Measurements from ENCODE around the gene CEP170B.
"Not testable (repeated sequence)": the region's sequence is repeated elsewhere in the genome, so short reads cannot be mapped to it uniquely, and the experiment has no call there.

The CEP170B gene

DNA sequence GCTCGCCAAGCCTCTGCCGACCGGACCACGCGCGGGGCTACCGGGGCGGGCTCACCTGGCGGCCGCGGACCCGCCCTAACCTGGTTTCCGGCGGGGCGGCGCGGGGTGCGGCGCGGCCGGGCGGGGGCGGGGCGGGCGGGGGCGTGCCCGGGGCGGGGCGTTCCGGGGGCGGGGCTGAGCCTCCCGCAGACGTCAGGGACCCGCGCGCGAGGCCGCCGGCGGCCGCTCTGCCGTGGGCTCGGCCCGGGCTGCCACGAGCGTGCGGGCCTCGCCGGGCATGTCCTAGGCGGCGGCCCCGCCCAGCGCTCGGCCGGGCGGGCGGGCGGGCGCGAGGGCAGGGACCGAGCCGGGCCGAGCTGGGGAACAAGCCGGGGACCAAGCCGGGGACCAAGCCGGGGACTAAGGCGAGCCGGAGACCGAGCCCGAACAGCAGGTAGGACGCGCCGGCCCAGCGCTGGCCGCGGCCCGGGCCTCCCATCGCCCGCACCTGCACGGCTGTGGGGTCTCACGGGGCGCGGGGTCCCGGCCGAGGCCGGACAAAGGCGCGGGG lies at the start of gene CEP170B:
Gene CEP170B, plus strand, starts transcription at position 188 of the 550 bp plus-strand sequence. CDS start 3,183 bp downstream, outside the sequence.
- no peak for DNase-seq (ENCODE audit: low read depth, low spot score)

DNA sequence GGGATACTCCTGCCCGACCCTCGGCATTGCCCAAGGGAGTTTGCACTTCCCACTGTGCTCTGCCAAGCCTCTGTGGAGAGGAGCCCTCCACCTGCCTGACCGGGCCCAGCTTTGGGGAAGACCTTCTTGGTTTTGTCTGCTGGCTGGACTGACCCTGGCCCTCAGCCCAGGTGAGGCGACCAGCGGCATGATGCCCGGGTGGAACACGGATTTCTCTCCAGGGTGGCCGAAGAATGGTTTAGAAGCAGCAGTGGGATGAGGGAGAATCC lies 48.5 kb upstream of the CEP170B start:
- DNase-seq (ENCODE audit: low read depth, low spot score): no peak

DNA sequence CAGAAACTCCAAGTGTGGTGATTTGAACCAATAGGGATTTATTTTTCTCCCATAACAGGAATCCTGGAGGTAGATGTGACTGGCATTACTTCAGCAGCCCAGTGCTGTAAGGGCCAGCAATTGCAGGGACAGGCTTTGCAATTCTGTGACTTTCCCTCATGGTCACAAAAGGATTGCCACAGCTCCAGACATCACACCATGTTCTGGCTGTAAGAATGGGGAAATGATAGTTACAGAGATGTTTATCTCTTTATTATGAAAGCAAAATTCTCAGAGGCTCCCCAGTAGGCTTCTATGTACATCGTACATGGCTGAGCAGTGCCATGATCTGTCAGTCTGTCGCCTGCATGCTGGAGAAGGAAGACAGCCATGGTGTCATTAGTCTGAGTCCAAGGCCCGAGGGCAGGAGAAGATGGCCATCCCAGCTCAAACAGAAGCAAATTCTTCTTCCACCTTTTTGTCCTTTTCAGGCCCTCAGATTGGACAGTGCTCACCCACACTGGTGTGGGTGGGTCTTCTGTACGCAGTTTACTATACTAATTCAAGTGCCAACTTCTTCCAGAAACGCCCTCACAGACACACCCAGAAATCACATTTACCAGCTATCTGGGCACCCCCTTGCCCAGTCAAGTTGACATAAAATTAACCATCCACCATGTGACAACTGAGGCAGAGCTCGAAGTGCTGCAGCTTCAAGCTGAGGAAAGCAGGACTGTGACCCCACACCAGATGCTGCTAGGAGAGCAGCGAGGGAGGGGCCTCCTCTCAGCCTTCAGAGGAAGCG lies 46.9 kb upstream of the CEP170B start:
- DNase-seq (ENCODE audit: low read depth, low spot score): no peak

DNA sequence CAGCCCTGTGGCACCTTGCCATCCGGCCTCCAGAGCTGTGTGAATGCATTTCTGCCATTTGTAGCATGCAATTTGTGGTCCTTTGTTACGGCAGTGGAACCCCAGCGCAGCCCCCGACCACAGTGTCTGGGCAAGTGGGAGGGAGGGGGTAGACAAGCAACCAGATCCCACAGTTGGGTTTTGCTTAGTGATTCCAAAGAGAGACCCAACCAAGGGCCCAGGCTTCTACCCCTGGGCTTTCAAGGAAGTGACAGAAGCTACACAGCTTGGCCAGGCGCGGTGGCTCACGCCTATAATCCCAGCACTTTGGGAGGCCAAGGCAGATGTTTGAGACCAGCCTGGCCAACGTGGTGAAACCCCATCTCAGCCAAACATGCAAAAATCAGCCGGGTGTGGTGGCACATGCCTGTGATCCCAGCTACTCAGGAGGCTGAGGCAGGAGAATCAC lies 46.3 kb upstream of the CEP170B start:
- no peak for DNase-seq (ENCODE audit: low read depth, low spot score)

DNA sequence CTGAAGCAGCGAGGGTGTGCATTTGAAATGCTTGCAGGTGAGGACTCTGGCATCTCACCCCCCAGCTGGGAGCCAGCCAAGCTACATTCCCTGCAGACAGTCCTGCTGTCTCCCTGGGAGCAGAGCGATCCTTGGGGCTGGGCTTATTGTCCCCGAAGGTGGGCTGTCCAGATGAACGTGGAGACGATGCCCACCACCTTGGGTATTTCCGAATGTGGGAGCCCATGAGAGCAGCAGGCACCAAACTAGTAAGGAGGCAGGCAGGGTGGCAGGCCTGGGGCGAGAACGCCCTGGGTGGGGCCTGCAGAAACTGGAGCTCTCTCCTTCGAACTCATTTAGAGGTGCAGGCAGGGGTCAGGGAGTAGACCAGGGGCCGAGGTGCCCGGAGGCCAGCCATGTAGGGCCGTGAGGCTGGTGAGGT lies 45.7 kb upstream of the CEP170B start:
- DNase-seq (ENCODE audit: low read depth, low spot score): no peak

DNA sequence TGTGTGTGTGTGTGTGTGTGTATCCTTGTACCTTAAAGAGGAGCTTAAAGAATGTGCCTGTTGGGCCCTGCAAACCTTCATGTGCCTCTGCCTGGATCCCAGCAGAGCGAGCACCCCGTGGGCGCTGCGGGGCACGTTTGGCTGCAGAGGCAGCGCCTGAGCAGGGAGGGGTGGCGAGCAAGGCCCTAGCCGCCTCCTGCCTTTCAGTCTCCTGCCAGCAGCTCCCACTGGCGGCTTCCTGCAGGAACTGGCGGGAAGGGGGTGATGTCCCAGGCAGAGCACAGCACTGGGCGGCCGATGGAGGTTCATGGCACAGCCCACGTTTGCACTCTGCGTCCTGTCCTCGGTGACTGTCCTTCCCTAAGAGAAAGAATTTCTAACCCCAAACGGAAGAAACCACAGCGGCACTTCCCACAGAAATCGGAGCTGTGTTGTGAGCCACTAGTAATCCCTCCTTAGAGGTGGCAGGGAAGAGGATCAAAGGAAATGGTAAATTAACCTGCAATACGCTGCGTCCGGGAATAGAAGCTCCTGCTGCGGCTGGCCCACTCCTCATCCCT lies 44.3 kb upstream of the CEP170B start:
- no peak for DNase-seq (ENCODE audit: low read depth, low spot score)

DNA sequence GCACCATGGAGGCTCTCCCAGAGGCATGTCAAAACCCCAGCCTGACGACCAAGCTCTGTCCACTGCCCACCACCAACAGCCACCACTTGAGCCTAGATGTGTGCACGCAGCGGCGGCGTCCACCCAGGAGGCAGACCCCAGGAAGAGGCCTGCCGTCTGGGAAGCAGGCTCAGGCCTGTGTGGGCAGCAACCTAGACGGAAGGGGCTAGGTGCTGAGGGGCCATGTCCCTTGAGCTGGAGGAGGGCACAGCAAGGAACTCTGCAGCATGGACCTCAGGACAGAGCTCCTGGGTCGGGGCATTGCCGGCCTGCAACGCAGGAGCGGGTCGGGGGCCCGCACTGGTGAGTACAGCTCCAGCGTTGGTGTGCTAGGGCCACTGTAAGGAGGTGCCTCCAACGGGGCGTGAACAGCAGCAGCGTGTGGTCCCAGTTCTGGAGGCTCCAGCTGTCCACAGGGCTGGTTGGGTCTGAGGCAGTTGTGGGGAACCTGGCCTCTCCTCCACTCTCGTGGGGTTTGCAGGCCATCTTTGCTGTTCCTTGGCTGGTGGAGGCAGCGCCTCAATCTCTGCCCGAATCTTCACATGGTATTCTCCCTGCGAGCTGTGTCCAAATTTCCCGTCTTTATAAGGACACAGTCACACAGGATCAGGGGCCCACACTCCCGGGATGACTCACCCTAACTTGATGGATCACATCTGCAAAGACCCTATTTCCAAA lies 43.7 kb upstream of the CEP170B start:
- DNase-seq (ENCODE audit: low read depth, low spot score): no peak

DNA sequence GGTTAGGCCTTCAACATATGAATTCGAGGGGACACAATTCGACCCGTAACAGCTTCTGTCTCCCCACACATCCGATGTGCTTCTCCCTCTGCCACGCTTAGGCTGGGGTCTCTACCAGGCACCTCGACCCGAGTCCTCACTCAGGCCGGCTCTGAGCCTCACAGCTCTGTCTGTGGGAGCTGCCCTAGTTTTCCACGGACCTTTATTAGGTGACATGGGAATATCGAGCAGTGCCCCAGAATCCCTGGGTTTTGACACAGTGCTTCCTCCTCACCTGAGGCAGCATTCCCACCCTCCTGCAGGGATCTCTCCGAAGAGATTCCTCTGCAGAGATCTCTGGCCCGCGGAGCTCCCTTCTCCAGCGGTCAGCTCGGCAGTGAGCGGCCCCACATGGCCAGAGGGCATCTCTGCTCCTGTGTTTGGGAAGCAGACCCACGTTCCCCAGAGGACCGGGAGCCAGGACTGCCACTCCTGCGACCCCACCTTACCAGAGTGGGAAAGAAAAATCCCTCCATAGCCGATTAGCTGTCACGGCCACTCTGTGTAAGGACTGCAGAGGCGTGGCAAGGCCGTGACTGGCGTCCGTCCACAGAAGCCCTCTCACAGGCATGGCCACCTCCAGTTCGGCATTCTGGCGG lies 43.0 kb upstream of the CEP170B start:
- no peak for DNase-seq (ENCODE audit: low read depth, low spot score)

DNA sequence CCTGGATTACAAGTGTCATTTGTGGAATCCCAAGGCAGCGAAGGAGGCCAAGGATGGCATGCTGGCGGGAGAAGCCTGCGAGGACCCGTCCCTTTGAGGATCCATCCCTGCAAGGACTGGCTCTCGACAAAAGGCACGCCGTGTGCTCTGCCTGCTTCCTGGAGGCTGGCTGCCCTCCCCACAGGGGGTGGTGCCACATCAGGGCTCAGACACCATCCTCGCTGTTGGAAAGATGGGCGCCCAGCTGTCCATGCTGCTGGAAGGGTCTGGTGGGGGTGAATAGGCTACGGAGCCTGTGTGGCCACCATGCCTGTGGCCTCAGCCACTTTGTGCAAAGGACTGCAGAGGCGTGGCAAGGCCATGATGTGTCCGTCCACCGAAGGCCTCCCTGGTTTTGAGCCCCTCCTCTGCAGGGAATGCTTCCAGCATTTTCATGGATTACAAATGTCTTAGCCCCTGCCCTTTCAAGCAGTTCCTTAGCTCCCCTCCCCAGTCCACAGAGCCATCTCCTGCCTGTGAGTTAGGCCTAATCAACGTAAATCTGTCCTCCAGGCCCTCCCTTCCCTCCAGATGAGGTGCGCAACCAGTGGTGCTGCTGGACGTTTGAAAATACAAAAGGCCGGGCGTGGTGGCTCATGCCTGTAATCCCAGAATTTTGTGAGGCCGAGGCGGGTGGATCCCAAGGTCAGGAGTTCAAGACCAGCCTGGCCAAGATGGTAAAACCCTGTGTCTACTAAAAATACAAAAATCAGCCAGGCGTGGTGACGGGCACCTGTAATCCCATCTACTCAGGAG lies 42.0 kb upstream of the CEP170B start:
- no peak for DNase-seq (ENCODE audit: low read depth, low spot score)

DNA sequence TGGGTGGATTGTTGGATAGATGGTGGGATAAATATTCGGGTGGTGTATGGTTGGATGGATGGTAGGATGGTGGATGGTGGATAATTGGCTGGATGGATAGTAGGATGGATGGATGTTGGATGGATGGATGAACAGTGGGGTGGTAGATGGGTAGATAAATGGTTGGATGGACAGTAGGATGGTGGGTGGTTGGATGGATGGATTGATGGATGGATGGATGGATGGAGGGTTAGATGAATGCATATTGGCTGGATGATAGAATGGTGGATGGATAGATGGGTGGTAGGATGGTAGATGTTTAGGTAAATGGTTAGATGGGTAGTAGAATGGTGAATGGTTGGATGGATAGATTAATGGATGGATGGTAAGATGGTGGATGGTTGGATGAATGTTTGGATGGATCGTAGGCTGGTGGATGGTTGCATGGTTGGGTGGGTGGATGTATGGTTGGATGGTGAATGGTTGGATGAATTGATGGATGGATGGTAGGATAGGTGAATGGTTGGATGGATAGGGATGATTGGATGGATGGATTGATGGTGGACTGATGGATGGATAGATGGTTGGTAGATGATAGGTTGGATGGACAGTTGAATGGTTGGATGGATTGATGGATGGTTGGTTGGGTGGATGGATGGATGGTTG lies 40.6 kb upstream of the CEP170B start:
- DNase-seq (ENCODE audit: low read depth, low spot score): no peak

DNA sequence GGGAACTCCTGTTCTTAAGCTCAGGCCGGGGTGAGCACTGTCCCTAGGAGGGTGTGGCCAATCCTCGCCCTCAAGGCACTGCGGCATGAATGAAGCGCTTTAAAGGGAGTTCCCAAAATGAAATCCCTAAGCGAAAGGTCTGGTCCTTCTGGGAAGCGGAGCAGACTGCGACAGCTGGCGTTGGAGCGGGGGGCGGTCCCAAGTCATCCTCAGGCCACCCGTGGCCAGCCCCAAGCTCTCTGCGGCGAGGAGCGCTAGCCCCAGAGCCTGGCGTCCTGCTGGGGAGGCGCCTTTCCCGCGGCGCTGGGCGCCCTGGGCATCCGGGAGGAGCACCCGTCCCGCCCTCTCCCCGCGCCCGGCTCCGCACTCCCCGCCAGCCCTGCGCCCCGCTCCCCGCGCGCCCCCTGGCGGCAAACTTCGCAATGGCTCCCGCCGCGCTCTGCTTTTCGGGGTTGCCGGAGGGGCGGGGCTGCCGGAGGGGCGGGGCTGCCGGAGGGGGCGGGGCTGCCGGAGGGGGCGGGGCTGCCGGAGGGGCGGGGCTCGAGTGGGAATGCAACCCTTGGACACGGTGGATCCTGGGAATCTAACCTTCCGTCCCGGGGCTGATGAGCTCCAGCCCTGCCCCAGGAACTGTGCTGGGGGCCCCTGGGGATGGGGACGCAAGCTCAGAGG lies 38.7 kb upstream of the CEP170B start:
- DNase-seq (ENCODE audit: low read depth, low spot score): no peak

DNA sequence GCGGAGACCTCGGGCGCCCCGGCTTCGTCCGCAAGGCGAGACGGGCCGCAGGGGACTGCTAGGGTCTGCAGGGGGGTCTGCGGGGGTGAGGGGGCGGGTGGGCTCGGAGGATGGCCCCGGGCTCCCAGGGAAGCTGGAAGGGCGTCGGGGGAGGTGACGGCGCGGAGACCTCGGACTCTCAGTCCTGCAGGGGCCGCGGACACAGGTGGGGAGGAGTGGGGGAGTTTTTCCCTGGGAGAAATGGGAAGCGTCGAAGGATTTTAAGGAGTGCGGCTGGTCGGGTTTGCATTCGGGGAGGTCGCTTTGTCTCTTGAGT lies 38.2 kb upstream of the CEP170B start:
- DNase-seq (ENCODE audit: low read depth, low spot score): no peak

DNA sequence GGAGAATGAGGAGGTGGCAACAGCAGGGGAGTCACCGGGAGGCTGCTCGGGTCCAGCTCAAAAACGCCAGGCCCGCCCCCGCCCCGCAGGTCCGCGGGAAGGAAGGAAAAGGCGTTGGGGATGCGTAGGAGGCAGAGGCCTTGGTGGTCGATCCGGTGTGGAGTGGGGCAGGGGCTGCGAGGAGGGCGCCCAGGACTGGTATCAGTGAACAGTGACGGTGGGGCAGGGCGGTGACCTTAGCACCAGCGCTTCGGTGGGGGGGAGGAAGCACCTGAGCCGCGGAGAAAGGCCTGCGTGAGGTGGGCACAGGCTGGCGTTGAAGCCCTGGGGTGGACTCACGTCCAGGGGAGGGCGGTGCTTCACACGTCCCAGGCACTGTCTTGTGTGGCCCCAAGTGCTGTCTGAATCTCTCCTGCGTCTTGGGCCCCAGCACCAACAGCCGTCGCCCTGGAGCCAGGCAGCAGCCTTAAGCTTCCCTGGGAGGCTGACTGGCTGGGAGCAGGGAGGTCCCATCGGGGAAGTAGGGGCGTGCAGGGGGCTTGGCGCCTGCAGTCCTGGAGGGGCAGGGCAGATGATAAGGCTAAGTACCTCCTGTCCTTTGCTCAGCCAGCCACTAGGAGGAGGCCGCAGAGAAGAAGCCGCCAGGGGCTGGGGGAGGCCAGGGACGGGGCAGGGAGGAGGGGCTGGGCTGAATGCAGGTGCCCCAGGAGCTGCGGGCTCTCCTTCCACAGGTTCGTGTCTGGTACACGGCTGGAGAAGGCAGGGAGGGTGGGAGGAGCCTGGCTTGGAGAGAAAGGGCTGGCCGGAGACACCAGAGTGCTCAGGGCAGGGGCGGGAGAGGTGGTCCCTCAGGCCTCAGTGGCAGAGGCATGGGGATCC lies 37.7 kb upstream of the CEP170B start:
- no peak for DNase-seq (ENCODE audit: low read depth, low spot score)

DNA sequence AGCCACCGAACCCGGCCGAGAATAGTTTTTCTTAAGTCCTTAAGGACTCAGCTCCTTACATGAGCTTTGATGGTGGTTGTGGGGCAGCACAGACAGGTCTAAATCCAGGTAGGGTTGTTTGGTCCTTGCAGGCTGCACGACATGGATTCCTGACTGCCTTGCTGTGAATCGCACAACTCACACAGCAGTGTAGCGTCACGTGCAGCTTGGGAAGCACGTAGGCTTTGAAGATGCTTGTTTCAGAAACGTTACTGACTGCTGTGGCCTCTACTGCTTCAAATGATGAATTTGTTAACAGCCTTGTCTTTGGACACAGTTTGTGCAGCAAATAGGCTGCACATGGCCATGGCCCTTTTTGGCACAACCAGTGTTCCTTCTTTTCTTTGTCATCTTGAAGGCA lies 34.3 kb upstream of the CEP170B start:
- DNase-seq (ENCODE audit: low read depth, low spot score): no peak

DNA sequence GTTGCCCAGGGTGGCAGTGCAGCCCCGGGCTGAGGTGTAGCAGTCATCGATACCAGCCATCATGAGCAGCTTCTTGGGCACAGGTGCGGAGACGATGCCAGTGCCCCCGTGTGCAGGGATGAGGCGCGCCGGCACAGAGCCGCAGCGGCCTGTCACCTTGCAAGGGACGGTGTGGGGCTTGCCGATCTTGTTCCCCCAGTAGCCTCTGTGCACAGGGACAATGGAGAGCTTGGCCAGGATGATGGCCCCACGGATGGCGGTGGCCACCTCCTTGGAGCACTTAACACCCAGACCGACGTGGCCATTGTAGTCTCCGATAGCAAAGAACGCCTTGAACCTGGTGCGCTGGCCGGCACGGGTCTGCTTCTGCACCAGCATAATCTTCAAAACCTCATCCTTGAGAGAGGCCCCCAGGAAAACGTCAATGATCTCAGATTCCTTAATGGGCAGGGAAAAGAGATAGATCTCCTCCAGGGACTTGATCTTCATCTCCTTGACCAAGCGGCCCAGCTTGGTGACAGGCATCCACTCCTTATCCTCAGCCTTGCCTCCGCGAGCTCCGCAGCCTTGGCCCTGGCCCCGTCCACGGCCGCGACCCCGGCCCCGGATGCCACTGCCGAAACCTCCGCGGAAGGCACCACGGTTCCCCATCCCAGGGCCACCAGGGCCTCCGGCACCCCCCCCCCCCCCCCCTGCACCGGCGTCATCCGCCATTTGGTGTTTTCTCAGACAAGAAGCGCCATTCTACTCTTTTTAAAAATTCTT lies 28.7 kb upstream of the CEP170B start:
- not testable (repeated sequence) for DNase-seq (ENCODE audit: low read depth, low spot score)

DNA sequence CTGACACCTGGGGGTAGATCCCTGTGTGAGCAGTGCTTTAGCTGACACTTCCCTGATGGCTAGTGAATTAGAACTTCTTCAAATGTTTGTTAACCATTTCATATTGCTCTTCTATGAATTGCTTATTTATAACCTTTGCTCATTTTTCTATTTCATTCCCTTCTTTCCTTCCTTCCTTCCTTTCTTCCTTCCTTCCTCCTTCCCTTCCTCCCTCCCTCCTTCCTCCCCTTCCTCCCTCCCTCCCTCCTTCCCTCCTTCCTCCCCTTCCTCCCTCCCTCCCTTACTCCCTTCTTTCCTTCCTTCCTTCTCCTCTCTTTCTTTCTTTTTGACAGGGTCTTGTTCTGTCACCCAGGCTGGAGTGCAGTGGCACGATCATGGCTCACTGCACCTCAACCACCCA lies 23.3 kb upstream of the CEP170B start:
- DNase-seq (ENCODE audit: low read depth, low spot score): no peak

DNA sequence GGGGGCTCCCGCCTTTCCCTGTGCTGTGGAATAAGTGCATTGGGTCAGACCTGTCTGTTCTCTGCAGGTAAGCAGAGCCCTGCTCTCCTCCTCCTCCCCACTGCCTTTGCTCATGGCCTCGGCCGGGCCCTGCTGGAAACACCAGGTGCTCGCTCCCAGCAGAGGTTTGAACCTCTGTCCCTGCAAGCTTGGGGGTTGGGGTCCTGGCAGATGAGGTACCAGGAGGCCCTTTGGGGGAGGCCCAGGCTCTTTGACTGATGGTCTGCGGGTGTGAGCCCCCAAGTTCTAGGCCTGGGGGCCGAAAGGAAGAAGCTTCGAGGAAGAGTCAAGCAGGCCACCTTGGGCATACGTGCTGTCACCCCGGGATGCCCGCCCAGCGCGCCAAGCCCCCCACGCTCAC lies 22.1 kb upstream of the CEP170B start:
- no peak for DNase-seq (ENCODE audit: low read depth, low spot score)

DNA sequence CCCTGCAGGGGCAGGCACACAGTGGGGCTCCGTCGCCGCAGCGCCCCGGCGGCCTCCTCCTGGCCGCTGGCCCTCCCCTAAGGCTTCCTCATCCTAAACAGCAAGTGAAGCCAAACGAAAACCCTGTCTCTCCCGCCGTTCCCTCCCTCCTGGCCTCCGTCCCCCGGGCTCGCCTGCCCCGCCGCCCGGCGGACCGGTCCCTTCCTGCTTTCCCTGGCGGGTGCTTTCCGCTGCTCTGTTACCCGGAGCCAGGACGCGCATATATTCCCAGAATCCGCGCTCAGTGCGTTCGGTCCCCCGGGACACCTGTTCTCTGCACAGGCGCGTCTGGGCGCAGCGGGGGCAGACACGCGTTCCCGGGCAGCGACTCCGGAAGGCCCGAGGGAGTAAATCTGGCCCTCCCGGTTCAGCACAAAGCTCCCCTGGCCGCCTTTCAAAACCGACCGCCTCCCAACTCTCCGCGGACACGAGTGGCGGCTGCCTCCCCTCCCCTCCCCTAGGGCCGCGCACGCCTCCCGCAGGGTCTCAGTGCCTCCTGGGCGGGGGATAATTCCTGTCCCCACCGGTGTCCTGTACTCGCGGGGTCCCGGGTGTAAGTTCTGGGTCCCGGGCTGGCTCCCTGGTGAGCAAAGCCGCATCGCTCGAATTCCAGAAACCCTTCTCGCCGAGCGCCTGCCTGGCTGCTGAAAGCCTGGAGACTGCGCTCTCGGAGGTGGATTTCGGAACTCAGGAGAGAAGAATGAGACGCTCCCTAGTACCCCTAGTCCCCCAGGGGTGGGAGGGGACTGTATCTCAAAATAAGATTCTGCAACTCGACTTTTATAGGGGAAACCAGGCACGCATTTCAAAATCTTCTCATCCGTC lies 21.4 kb upstream of the CEP170B start:
- DNase-seq (ENCODE audit: low read depth, low spot score): no peak
